ENCODE data around the gene PRUNE1.

- TF ChIP-seq POLR2A (IDR thresholded peaks at IDR 0.05) (no peak), CTCF (IDR thresholded peaks at IDR 0.05) (no peak)
Measured at GRCh38 chr1:151049458-151049857, 41.2 kb downstream of the PRUNE1 start.

Measured in thyroid gland (tissue), 4 donors.